NCI-H2081 (cell line): ENCODE data around the gene HMGN3.
"Not testable (repeated sequence)": the region's sequence is repeated elsewhere in the genome, so short reads cannot be mapped to it uniquely, and the experiment has no call there.

Source experiments
- DNase-seq, 2 experiments: peaks; one replicate each; lab custom pipeline; 2025; lab: John Stamatoyannopoulos, UW

Gene HMGN3

GRCh38 chr6:79234150-79235022, at the start of gene HMGN3:
HMGN3 (minus strand) TSS chr6:79234682.
- DNase-seq: peak; percentile 94 to 97

GRCh38 chr6:79280756-79281155, 46.3 kb upstream of the HMGN3 start:
- DNase-seq: no peak

- no peak for DNase-seq
Observed at GRCh38 chr6:79277109-79277508, 42.6 kb upstream of the HMGN3 start.

GRCh38 chr6:79269877-79270276, 35.4 kb upstream of the HMGN3 start:
- no peak for DNase-seq

DNA sequence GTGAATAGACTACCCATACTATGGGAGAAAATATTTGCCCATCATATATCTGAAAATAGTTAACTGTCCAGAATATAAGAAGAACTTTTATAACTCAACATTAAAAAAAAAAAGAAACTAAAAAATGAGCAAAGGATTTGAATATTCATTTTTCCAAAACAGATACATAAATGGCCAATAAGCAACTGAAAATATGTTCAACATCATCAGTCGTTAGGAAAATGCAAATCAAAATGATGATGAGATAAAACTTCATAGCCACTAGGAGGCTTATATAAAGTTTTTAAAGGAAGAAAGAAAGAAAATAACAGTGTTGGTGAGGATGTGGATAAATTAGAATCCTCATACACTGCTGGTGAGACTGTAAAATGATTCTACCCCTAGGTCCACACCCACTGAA, 32.6 kb upstream of the HMGN3 start:
- DNase-seq: no peak

- no peak for DNase-seq
Observed at GRCh38 chr6:79266051-79266450, 31.6 kb upstream of the HMGN3 start.

DNA sequence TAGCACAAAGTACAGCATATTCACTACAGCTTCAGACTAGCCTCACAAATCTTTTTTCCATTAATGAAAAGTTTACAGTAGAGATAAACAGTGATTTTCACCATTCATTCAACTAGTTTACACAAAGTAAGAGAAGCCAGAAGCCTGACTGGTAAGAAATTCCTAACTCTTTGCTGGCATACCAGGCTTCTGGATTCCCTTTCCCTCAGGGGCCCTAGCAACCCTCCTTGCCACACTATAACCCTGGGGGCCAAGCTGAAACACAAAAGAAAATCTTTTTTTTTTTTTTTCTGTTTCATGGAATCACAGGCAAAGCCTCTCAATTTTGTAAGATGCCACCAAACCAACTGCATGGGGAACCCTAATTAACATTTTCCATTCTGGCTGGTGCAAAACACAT, 28.9 kb upstream of the HMGN3 start:
- DNase-seq: no peak

- DNase-seq: no peak
Observed at GRCh38 chr6:79261666-79262065, 27.2 kb upstream of the HMGN3 start.

- DNase-seq: no peak
Observed at GRCh38 chr6:79260772-79261171, 26.3 kb upstream of the HMGN3 start.

- no peak for DNase-seq
Observed at GRCh38 chr6:79257381-79258205, 23.1 kb upstream of the HMGN3 start.

DNA sequence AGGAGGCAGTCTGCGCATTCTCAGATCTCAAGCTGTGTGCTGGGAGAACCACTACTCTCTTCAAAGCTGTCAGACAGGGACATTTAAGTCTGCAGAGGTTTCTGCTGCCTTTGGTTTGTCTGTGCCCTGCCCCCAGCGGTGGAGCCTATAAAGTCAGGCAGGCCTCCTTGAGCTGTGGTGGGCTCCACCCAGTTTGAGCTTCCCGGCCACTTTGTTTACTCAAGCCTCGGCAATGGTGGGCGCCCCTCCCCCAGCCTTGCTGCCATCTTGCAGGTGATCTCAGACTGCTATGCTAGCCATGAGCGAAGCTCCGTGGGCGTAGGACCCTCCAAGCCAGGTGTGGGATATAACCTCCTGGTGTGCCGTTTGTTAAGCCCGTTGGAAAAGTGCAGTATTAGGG, 22.3 kb upstream of the HMGN3 start:
- not testable (repeated sequence) for DNase-seq

DNA sequence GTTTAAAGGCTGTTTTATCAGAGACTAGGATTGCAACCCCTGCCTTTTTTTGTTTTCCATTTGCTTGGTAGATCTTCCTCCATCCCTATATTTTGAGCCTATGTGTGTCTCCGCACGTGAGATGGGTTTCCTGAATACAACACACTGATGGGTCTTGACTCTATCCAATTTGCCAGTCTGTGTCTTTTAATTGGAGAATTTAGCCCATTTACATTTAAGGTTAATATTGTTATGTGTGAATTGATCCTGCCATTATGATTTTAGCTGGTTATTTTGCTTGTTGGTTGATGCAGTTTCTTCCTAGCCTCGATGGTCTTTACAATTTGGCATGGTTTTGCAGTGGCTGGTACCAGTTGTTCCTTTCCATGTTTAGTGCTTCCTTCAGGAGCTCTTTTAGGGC, 20.6 kb upstream of the HMGN3 start:
- not testable (repeated sequence) for DNase-seq

- no peak for DNase-seq
Observed at GRCh38 chr6:79250559-79250958, 16.1 kb upstream of the HMGN3 start.

GRCh38 chr6:79250107-79250514, 15.6 kb upstream of the HMGN3 start:
- DNase-seq: no peak

DNA sequence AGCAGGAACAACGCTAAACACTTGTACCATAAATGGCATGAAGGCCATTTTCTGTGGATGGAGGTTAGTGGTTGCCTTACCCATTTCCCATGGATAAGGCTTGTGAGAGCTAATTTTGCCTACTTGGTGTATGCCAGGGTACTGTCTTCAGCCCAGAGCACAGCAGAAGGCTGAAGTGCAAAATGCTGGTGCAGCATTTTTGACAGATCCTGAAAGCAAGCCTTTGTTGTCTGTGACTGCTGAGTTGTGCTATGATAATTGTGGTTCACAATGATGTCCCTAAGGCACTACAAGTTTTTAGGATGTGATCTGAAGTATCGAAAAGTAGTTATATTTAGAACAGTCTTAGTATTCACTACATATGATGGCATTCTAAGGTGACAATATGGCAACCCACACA, 14.7 kb upstream of the HMGN3 start:
- DNase-seq: no peak

GRCh38 chr6:79246891-79247290, 12.4 kb upstream of the HMGN3 start:
- no peak for DNase-seq

DNA sequence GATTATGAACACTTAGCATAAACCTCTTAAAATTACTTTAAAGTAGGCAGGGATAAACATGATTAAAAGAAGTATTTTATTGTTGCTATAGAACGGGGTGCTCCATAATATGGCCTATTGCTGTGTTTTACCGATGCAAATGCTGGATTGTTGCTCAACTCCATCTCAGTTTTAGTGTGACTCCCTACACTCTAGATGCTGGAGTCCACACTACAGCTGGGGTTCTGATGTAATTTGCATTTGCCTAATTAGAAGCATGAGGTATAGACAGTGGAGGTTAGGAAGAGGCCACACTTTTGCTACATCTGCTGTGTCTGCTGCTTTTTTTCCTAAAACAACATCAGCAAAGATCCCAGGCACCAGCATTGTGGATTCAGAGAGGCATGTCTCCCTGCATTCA, 6.7 kb upstream of the HMGN3 start:
- no peak for DNase-seq

- no peak for DNase-seq
Observed at GRCh38 chr6:79240509-79240908, 6.0 kb upstream of the HMGN3 start.

DNA sequence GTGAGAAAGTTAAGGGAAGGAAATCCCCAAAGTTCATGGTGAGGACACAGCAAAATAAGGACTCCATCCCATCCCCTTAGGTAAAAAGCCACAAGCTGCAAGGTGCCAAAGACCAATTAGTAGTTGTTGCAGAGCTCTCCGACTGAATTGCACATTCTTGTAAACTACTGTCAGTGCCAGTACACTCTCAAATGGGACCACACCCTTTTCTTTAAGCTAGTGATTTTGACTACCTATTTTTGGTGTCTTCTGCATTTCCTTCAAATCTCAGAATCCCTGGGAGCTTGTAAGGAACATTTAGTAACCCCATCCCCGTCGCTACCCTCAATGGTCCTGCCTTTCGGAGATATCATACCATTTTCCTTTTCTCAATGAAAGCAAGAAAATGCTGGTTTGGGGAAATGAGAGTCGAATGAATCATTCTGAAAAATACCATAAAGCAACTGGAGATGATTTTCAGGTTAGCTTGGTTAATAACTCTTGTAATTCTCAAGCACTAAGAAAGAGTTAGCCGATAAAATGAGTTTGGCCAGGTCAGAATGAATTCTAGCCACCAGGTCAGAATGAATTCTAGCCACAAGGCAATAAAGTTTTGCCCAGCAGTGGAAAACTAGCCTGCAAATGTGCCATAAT, 5.2 kb upstream of the HMGN3 start:
- DNase-seq: no peak

DNA sequence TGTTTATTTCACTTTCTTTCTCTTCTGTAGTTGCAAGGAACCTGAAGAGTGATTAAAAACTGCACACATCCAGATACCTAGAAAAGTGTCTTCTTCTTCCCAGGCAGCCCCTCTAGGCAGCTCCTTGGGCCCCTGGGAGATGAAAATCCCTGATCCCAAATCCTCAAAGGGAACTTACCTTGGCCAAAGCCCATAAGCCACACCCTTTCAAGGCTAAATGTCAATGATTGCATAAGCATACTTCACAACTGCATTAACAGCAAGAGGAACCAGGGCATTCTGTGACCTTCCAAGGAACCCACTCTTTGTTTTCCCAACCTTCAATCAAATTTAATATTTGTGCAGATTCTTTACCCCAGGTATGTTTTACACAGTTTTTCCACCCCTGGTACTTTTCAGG, 4.4 kb upstream of the HMGN3 start:
- no peak for DNase-seq

DNA sequence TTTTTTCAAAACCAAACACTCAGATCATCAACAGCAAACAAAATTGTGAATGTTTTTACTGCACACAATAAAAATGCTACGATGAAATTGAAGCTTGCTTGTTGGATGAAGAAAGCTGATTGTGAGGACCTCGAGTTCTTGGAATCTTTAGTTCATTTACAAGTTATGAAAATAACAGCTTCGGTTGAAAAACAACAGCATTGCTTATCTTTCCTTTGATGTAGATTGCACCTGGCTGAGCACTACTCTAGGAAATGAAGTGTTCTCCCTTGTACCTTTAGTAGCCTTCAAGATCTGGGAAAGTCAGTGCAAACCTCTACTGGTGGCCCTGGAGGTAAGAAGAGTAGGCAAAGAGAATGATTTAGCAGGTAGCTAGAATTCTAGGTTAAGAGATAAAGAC, 2.2 kb upstream of the HMGN3 start:
- DNase-seq: no peak

DNA sequence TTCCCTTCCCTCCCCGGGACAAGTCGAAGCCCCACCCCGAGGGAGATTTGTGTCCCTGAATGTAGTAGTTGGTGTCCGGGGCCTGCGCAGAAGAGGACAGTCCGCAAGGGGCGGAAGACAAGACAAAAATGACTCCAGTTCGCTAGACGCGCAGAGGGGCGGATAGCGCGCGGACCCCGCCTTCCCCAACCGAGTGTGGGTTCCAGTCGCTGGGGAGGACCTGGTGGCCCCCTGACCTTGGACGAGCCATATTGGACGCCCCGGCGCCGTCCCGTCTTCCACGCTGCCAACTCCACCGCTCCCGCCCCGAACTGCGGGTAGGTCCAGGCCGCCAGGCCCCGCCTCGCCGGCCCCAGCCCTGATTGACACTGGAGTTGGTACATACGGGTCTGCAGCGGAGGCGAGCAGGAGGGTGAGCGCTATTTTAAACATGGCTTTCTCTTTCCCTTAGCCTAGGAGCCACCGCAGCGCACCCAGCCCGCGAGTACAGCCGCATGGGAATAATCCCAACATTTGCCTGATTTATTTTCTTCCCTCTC, 802 bp downstream of the HMGN3 start:
- DNase-seq: peak; percentile 73 to 87
